Fibroblast of lung (primary cell): Measurements from ENCODE around the gene HLA-DMA. TPM values are rescaled to one million over a fixed set of nuclear protein-coding genes. Genes with fewer than 3 reads are reported as not detected.

Experiments used
- DNase-seq, 2 donors: peaks; one replicate each; pipeline versions ENCODE4 v3.0.0 to v3.0.0-alpha.2; 2010; ENCODE audit warnings: low read depth in 2 of 2
- H2AFZ ChIP-seq: 2 replicates; pipeline ENCODE4 v1.5.1; 2012; ENCODE audit warnings: low read length, control low read depth, inconsistent platforms
- H3K27ac ChIP-seq: 2 replicates; pipeline ENCODE4 v1.5.1; 2011; ENCODE audit warnings: low read length, control low read depth; ENCODE audit not compliant: insufficient read depth
- H3K27me3 ChIP-seq: 2 replicates; pipeline ENCODE4 v1.5.1; 2011; ENCODE audit warnings: mild to moderate bottlenecking, low read length; ENCODE audit not compliant: control insufficient read depth, insufficient read depth
- H3K36me3 ChIP-seq: 2 replicates; pipeline ENCODE4 v1.5.1; 2011; ENCODE audit warnings: low read length; ENCODE audit not compliant: control insufficient read depth, insufficient read depth
- H3K4me1 ChIP-seq: 2 replicates; pipeline ENCODE4 v1.5.1; 2011; ENCODE audit warnings: low read length; ENCODE audit not compliant: control insufficient read depth, insufficient read depth; ENCODE audit errors: extremely low read depth
- H3K4me2 ChIP-seq: 2 replicates; pipeline ENCODE4 v1.5.1; 2011; ENCODE audit warnings: low read length, control low read depth; ENCODE audit not compliant: insufficient read depth; ENCODE audit errors: extremely low read depth
- H3K4me3 ChIP-seq, 4 experiments: fragments of 200-600 bp in 1 of 4; sonication (generic) in 1 of 4; replicated peaks in 1 of 4; 2 replicates each; pipeline ENCODE4 v1.5.1; 2011 to 2016; ENCODE audit warnings: low read length in 4 of 4, low read depth in 3 of 4, mild to moderate bottlenecking in 3 of 4, control low read depth in 2 of 4, inconsistent platforms in 1 of 4, mixed read lengths in 1 of 4; ENCODE audit not compliant: insufficient read depth in 1 of 4; ENCODE audit errors: control extremely low read depth in 1 of 4
- H3K79me2 ChIP-seq: 2 replicates; pipeline ENCODE4 v1.5.1; 2012; ENCODE audit warnings: mild to moderate bottlenecking, low read length, inconsistent platforms; ENCODE audit not compliant: control insufficient read depth, insufficient read depth
- H3K9ac ChIP-seq: 2 replicates; pipeline ENCODE4 v1.5.1; 2011; ENCODE audit warnings: mild to moderate bottlenecking, low read length, control low read depth; ENCODE audit not compliant: insufficient read depth
- H3K9me3 ChIP-seq: 2 replicates; pipeline ENCODE4 v1.5.1; 2012; ENCODE audit warnings: low read depth, low read length; ENCODE audit not compliant: control insufficient read depth, insufficient read depth
- H4K20me1 ChIP-seq: 2 replicates; pipeline ENCODE4 v1.5.1; 2011; ENCODE audit warnings: low read length; ENCODE audit not compliant: control insufficient read depth, insufficient read depth; ENCODE audit errors: extremely low read depth
- EZH2 ChIP-seq: IDR thresholded peaks from 2 replicates; pipeline ENCODE4 v1.5.1; 2012; ENCODE audit warnings: low read length, control low read depth, mild to moderate bottlenecking; ENCODE audit errors: missing control alignments
- polyA plus RNA-seq, 2 donors: library from polyadenylated mRNA; depleted of rRNA in 1 of 2; stranded (reverse) in 1 of 2; unstranded in 1 of 2; fragments of >200 nt; gene quantifications; 2 replicates each; pipeline ENCODE4 v1.2.1, GENCODE V29; 2011 to 2012; ENCODE audit warnings: missing spikeins in 1 of 2
- total RNA-seq: library from RNA; depleted of rRNA; stranded (reverse); fragments of >200 nt; gene quantifications from 2 replicates; pipeline ENCODE4 v1.2.1, GENCODE V29; 2014
- TF ChIP-seq, protein P1 (sequence below), 2 donors: IDR thresholded peaks in 1 of 2; conservative IDR thresholded peaks in 1 of 2; 1 replicate in 1 of 2; 2 replicates in 1 of 2; pipeline ENCODE4 v1.5.1; 2011 to 2012; ENCODE audit warnings: low read length in 2 of 2, control low read depth in 1 of 2, inconsistent platforms in 1 of 2, low read depth in 1 of 2, mild to moderate bottlenecking in 1 of 2

The HLA-DMA gene
- total and polyA plus RNA-seq, 2 donors (not counting 1 experiment from before 2014, with no cell fraction given), result 7.1 to 12.1 TPM

DNA sequence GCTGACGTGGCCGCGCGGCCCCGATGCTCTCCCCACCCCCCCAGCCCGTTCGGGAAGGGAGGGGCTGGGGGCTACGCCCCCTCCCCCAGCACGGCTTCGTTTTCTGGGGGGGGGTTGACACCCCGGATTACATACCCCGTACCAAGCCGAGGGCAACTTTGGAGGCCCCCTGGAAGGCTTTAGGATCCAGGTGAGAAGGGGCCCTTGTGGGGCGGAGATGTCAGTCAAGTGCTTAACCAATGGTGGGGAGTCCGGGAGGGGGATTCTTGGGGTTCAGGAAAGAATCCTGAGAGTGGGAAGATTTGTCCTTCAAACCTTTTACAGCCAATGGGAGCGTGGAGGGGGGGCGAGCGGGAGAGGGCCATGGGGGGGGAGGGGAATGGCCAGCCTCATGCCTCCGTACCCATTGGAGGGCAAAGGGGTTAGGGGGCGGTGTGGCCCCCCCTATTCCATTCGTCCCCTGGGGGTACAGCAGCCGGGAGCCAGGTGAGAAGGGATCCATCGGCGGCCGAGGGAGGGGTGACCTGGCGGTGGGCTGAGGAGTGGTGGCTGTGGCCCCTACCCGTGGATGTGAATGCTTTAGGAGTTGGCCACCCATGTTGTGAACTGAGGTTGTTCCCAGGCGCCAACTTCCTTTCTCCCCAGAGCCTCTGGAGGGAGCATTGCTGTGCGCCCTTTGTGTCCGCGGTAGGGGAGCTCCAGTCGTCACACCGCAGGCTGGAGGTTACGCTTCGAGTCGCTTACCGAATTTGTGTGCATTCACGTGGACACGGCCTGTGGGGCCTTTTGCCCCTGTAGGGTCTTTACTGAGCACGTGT, 16.2 kb upstream of the HLA-DMA start:
- Histone ChIP-seq H2AFZ (no peak overlapping the region), H3K27ac (peak overlapping the region; percentile 100), H3K9me3 (no peaks in the 10 kb centered on the region), H3K27me3 (no peaks in the 10 kb centered on the region), H4K20me1 (peaks cover 7% of the 10 kb centered on the region), H3K4me1 (peaks cover 13% of the 10 kb centered on the region), H3K79me2 (peaks cover 28% of the 10 kb centered on the region), H3K4me2 (peak overlapping the region; percentile 92), H3K36me3 (peaks cover 10% of the 10 kb centered on the region), H3K4me3 (peak overlapping the region; percentile 72 to 85 (median 76)), H3K9ac (peak overlapping the region; percentile 97)
- TF ChIP-seq, protein P1, sequence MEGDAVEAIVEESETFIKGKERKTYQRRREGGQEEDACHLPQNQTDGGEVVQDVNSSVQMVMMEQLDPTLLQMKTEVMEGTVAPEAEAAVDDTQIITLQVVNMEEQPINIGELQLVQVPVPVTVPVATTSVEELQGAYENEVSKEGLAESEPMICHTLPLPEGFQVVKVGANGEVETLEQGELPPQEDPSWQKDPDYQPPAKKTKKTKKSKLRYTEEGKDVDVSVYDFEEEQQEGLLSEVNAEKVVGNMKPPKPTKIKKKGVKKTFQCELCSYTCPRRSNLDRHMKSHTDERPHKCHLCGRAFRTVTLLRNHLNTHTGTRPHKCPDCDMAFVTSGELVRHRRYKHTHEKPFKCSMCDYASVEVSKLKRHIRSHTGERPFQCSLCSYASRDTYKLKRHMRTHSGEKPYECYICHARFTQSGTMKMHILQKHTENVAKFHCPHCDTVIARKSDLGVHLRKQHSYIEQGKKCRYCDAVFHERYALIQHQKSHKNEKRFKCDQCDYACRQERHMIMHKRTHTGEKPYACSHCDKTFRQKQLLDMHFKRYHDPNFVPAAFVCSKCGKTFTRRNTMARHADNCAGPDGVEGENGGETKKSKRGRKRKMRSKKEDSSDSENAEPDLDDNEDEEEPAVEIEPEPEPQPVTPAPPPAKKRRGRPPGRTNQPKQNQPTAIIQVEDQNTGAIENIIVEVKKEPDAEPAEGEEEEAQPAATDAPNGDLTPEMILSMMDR (conservative IDR thresholded peaks at IDR 0.05 in 1 of 2, IDR thresholded peaks at IDR 0.05 in 1 of 2; ENCODE audit: low read depth in 1 of 2, low read length in 2 of 2), result peak; percentile 31 to 34
- TF ChIP-seq EZH2, result no peak
- DNase-seq, result peak; percentile 80 to 89

DNA sequence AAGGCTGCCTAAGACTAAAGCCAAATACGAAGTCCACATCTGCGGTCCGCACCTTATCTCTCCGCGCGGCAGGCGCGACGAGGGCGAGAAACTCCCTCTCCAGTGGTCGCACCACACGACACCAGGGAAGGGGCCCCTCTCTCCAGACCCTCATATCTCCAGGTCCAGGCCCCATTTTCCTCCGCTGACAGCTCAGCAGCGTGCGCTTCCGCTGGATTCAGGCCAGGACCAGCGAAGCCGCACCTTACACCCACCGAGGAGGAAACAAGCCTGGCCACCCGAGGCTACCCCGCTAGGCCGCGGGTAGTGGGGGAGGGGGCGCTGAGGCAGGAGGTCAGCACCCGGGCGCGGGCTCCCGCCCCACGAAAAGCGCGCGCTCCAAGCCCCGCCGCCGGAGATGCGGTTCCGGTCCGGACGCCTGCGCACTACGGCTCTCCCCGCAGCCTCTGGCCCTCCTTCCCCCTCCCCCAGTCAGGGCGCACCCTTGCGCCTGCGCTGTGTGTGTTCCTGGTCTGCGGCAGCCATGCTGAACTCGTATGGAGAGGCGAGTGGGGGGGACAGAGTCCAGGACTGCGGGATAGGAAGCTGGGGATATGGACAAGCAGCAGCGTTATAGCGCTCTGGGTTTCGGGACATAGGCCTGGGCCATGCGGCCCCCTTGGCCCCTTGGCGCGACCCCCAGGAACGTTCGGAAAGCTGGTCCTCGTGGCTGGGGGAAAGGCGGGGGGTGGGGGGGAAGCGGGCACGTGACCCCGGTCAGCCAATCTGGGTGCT, 15.4 kb upstream of the HLA-DMA start, which contains the start of gene BRD2:
Gene BRD2, plus strand, starts transcription at position 502 of the 774 bp plus-strand sequence. CDS start 4,305 bp downstream, outside the sequence.
- Histone ChIP-seq H4K20me1 (peaks cover 7% of the 10 kb centered on the region), H3K27ac (peak within 1 kb of the TSS; percentile 100), H3K4me1 (peaks cover 13% of the 10 kb centered on the region), H3K9me3 (no peaks in the 10 kb centered on the region), H2AFZ (peak within 1 kb of the TSS; percentile 71), H3K4me3 (peak within 1 kb of the TSS; percentile 73 to 85 (median 80)), H3K79me2 (peaks cover 21% of the 10 kb centered on the region), H3K27me3 (no peaks in the 10 kb centered on the region), H3K9ac (peak within 1 kb of the TSS; percentile 97), H3K36me3 (peaks cover 8% of the 10 kb centered on the region), H3K4me2 (peak within 1 kb of the TSS; percentile 99)
- TF ChIP-seq EZH2, result no peak
- TF ChIP-seq, protein P1 (conservative IDR thresholded peaks at IDR 0.05 in 1 of 2, IDR thresholded peaks at IDR 0.05 in 1 of 2; ENCODE audit: low read depth in 1 of 2, low read length in 2 of 2), result no peak
- DNase-seq, result peak; percentile 93 to 97
